GM20431 (cell line): Measurements from ENCODE around the gene CD164L2.

ENCODE experiments used
- in situ Hi-C: fragments of 300-500 bp; cut with MseI, MboI; formaldehyde crosslinking; loops from one replicate; pipeline ENCODE4 v1.15.0; 2020; ENCODE audit warnings: low sequenced_read_pairs; ENCODE audit not compliant: unreplicated experiment

CD164L2 gene

DNA sequence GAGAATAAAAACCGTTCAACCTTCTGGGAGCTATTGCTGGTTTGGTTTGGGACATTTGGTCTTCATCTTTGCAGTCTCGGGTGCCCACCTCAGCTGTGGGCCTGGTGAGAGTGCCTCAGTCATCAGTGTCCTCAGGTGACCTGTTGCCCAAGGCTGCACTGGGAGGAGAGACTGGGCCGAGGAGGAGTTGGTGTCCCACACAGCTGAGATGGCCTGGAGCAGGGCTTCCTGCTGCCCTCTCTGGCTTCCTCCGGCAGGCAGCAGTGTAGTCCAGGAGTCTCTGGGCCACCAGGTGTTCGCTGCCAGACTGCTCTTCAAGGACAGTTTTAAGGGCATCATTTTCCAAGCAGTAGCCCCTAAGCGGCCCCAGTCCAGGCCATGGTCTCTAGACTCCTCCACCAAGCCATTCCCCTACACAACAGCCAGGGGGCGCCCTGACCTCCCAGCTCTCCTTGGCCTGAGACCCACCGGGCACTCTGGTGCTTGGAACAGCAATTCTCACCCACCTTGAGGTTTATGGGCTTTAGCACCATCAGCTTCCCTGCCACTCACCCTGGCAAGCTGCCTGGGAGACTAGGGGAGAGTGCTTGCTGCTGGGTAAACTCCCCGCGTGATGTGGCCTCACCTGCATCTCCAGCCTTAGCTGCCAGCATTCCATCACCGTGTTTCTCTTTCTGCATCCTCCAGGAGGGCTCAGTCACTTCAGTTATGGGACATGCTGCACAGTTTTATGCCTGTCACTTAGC lies 50.4 kb downstream of the CD164L2 start:
- in situ Hi-C loops: no loop called here

DNA sequence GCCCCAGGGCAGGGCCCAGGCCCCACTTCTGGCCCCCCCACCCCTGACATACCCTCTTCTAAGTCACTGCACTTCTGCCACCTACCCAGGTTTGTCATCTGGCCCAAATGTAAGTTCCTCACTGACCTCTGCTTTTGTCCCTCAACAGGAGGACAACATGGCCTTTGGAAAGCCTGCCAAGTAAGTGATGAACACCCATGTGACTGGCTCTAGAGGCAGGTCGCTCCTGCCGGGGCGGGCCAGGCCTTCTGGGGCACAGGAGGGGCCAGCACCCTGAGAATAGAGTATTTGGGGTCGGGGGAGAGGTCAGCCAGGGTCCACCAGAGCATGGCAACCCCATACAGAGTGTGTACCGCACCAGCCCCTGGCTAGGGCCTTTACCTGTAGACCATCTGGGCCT lies 51.2 kb downstream of the CD164L2 start:
- in situ Hi-C loops: no loop called here

DNA sequence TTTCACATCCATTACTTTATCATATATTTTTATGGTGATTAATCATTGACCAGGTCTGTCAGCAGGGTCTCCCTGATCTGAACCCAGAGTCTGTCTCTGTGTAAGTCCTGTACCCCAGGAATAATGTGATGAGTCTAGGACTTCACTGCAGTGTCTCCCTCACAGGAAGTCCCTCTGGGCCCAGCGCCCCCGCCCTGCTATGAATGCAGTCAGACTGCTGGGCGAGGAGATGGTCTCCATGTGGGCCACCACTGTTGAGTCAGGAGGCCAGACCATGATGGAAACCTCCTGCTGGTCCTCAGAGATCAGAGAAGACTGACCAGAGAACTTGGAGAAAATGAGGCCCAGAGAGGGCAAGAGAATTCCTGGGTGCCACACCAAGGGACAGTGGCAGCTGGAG lies 51.7 kb downstream of the CD164L2 start:
- in situ Hi-C loops: no loop called here

DNA sequence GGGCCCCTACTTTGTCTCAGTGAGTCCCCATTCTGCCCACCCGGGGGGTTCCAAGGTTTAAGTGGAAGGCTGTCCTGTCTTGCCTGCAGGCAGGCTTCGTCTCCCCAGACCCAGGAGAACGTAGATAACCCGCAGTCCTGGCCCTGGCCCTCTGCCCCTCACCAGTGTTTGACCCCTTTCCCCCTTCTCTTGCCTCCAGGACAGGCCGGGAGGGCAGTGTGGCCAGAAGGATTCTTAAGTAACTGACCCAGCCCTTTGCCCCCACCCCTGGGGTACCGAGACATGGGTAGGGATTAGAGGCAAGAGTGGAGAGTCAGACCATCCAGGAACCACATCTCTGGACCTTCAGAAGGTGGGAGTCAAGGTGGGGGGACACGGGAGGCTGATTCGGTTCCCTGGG lies 52.3 kb downstream of the CD164L2 start:
- in situ Hi-C loops: no loop called here
